RKO (cell line): ENCODE data around the gene RHBDD1.

Source experiments
- DNase-seq: peaks from one replicate; pipeline ENCODE4 v3.0.0-alpha.2; 2016; ENCODE audit warnings: low spot score

Gene RHBDD1

GRCh38 chr2:226984750-226985582 lies 149.1 kb downstream of the RHBDD1 start:
- peak; percentile 60 for DNase-seq

GRCh38 chr2:226985583-226985946 lies 149.7 kb downstream of the RHBDD1 start:
- DNase-seq = no peak

GRCh38 chr2:226991663-226992062 lies 155.8 kb downstream of the RHBDD1 start:
- no peak for DNase-seq

- no peak for DNase-seq
These were observed 157.3 kb downstream of the RHBDD1 start for GRCh38 chr2:226993171-226993570.

GRCh38 chr2:226994775-226995174 lies 158.9 kb downstream of the RHBDD1 start:
- no peak for DNase-seq

GRCh38 chr2:226995625-226996041 lies 159.8 kb downstream of the RHBDD1 start:
- peak; percentile 5 for DNase-seq

GRCh38 chr2:226999661-227000060 lies 163.8 kb downstream of the RHBDD1 start:
- DNase-seq = no peak

- no peak for DNase-seq
These were observed 164.3 kb downstream of the RHBDD1 start for GRCh38 chr2:227000123-227000522.

- no peak for DNase-seq
These were observed 168.6 kb downstream of the RHBDD1 start for GRCh38 chr2:227004482-227004881.

GRCh38 chr2:227006189-227006897 lies 170.5 kb downstream of the RHBDD1 start:
- no peak for DNase-seq

GRCh38 chr2:227007148-227007547 lies 171.3 kb downstream of the RHBDD1 start:
- no peak for DNase-seq

- DNase-seq = no peak
These were observed 172.1 kb downstream of the RHBDD1 start for GRCh38 chr2:227007940-227008339.

- peak; percentile 30 for DNase-seq
These were observed 174.6 kb downstream of the RHBDD1 start for GRCh38 chr2:227010433-227010832.

GRCh38 chr2:227013330-227013729 lies 177.5 kb downstream of the RHBDD1 start:
- DNase-seq = no peak

GRCh38 chr2:227013881-227014280 lies 178.0 kb downstream of the RHBDD1 start:
- DNase-seq = no peak

- DNase-seq = peak; percentile 2
These were observed 181.0 kb downstream of the RHBDD1 start for GRCh38 chr2:227016894-227017293.

- DNase-seq = no peak
These were observed 184.6 kb downstream of the RHBDD1 start for GRCh38 chr2:227020416-227020815.

GRCh38 chr2:227022608-227023007 lies 186.8 kb downstream of the RHBDD1 start:
- DNase-seq = no peak

GRCh38 chr2:227025510-227025909 lies 189.7 kb downstream of the RHBDD1 start:
- DNase-seq = no peak

GRCh38 chr2:227029426-227030105 lies 193.7 kb downstream of the RHBDD1 start:
- DNase-seq = no peak

- no peak for DNase-seq
These were observed 194.9 kb downstream of the RHBDD1 start for GRCh38 chr2:227030789-227031188.

GRCh38 chr2:227031379-227031778 lies 195.5 kb downstream of the RHBDD1 start:
- no peak for DNase-seq
